T-helper 1 cell treated with Interleukin-12 subunit alpha and Interleukin-12 subunit beta and Interleukin-4 antibody, amounts not matched to agents 30 ng/mL and 1 ng/mL, for 36 hours (primary cell): Measurements from ENCODE around the gene SRSF6. TPM values are rescaled to one million over a fixed set of nuclear protein-coding genes. Genes with fewer than 3 reads are reported as not detected.
"Not testable (repeated sequence)": the region's sequence is repeated elsewhere in the genome, so short reads cannot be mapped to it uniquely, and the experiment has no call there.

Experiments used
- intact Hi-C: fragments of 100-400 bp; cut with micrococcal nuclease; formaldehyde crosslinking; loops from one replicate; pipeline ENCODE4 v1.15.1; 2024
- total RNA-seq: library from RNA; stranded (reverse); gene quantifications from 2 replicates; pipeline ENCODE4 v1.2.3, GENCODE V29; 2022

Gene SRSF6
- total RNA-seq, 1 donor from 2014 or later: 167 TPM

GRCh38 chr20:43472671-43473380 lies 15.1 kb downstream of the SRSF6 start:
- intact Hi-C loops: no loop called here

- intact Hi-C loops: no loop called here
Measured at GRCh38 chr20:43473381-43473704, 15.6 kb downstream of the SRSF6 start.

GRCh38 chr20:43477193-43477592 lies 19.5 kb downstream of the SRSF6 start:
- intact Hi-C loops: no loop called here

- intact Hi-C loops: no loop called here
Measured at GRCh38 chr20:43477619-43478018, 19.9 kb downstream of the SRSF6 start.

GRCh38 chr20:43490038-43490437 lies 32.3 kb downstream of the SRSF6 start:
- intact Hi-C loops: no loop called here

- intact Hi-C loops: no loop called here
Measured at GRCh38 chr20:43492101-43492500, 34.4 kb downstream of the SRSF6 start.

GRCh38 chr20:43495388-43495787 lies 37.7 kb downstream of the SRSF6 start:
- intact Hi-C loops: no loop called here

- intact Hi-C loops: not testable (repeated sequence)
Measured at GRCh38 chr20:43502021-43502420, 44.3 kb downstream of the SRSF6 start.

GRCh38 chr20:43506238-43506637 lies 48.5 kb downstream of the SRSF6 start:
- intact Hi-C loops: no loop called here

- intact Hi-C loops: no loop called here
Measured at GRCh38 chr20:43507150-43508080, 49.7 kb downstream of the SRSF6 start, which contains the start of gene L3MBTL1. L3MBTL1 (plus strand) TSS chr20:43507697; CDS start chr20:43513504, 5,807 bp downstream.

GRCh38 chr20:43508106-43508505 lies 50.4 kb downstream of the SRSF6 start:
- intact Hi-C loops: no loop called here

- intact Hi-C loops: no loop called here
Measured at GRCh38 chr20:43508604-43509040, 50.9 kb downstream of the SRSF6 start.

- intact Hi-C loops: loop anchor here (5.0 kb wide), 1 partner anchor 1370 kb away; no protein-coding TSS in a partner anchor
Measured at GRCh38 chr20:43511879-43512278, 54.2 kb downstream of the SRSF6 start.

- intact Hi-C loops: loop anchor here (5.0 kb wide), 1 partner anchor 1369 kb away; no protein-coding TSS in a partner anchor
Measured at GRCh38 chr20:43513372-43513930, 55.8 kb downstream of the SRSF6 start.

Other genes with a start within 250 kb of the SRSF6 start
- 6.0 and 7.4 TPM in 2 replicates for gene L3MBTL1, start 49.8 kb downstream of the SRSF6 start, total RNA-seq
- not detected in 2 replicates for gene SGK2, start 101.1 kb downstream of the SRSF6 start, total RNA-seq
- 14.9 and 19.1 TPM in 2 replicates for gene IFT52, start 133.0 kb downstream of the SRSF6 start, total RNA-seq
- 78.2 and 78.7 TPM in 2 replicates for gene MYBL2, start 209.2 kb downstream of the SRSF6 start, total RNA-seq